Subcutaneous adipose tissue (tissue), 4 donors: Measurements from ENCODE around the gene CNTNAP2. TPM values are rescaled to one million over a fixed set of nuclear protein-coding genes. Genes with fewer than 3 reads are reported as not detected.

Source experiments
- CTCF ChIP-seq: fragments of 450-650 bp; IDR thresholded peaks from one replicate; pipeline ENCODE4 v1.5.1; 2016; ENCODE audit warnings: low read depth, mild to moderate bottlenecking, control low read depth, antibody characterized with exemption, moderate library complexity
- total RNA-seq, 4 donors: library from RNA; depleted of rRNA; stranded (reverse); fragments of >200 nt; gene quantifications; one replicate each; pipeline ENCODE4 v1.1.0, GENCODE V29; 2016

Gene CNTNAP2
- total RNA-seq, 4 donors from 2014 or later: not detected

- no peak for TF ChIP-seq CTCF
Measured at GRCh38 chr7:146496657-146497056, 380.1 kb downstream of the CNTNAP2 start.

GRCh38 chr7:146499970-146500369 lies 383.4 kb downstream of the CNTNAP2 start:
- TF ChIP-seq CTCF: no peak

GRCh38 chr7:146503844-146504243 lies 387.2 kb downstream of the CNTNAP2 start:
- TF ChIP-seq CTCF: no peak

GRCh38 chr7:146510088-146510680 lies 393.6 kb downstream of the CNTNAP2 start:
- no peak for TF ChIP-seq CTCF

- TF ChIP-seq CTCF: no peak
Measured at GRCh38 chr7:146514304-146514703, 397.7 kb downstream of the CNTNAP2 start.

GRCh38 chr7:146528581-146528980 lies 412.0 kb downstream of the CNTNAP2 start:
- TF ChIP-seq CTCF: no peak

- no peak for TF ChIP-seq CTCF
Measured at GRCh38 chr7:146539836-146540235, 423.2 kb downstream of the CNTNAP2 start.
